ENCODE measurements around the gene RIMS4. TPM values are rescaled to one million over a fixed set of nuclear protein-coding genes. Genes with fewer than 3 reads are reported as not detected.

Gene RIMS4
- total RNA-seq, 3 donors from 2014 or later: 0.66 to 1.8 (median 0.96) TPM

DNA sequence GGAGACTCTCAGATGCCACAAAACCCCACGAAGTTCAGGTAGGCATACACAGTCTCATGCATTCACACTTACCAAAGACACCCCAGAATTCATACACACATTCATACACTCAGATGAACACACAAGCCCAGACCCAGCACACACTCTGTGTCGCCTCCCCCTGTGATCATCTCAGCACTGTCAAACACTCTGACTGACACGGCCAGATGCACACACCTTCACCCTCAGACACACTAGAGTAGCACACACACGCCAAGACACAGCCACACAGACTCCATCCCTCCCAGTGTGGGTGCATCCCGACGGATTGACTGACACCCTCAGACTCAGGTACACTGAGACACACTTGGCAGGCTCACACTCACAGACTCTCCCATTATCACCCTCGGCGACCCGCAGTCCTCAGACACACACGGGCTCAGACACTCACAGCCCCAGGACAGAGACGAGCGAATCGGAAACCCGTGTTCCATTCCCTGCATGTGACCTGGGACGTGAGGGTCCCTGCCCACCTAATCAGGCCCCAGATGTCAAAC, 872 bp upstream of the RIMS4 start:
- no peak overlapping the region for H3K4me3 ChIP-seq
- TF ChIP-seq POLR2A (IDR thresholded peaks at IDR 0.05) (no peak), POLR2AphosphoS5 (IDR thresholded peaks at IDR 0.05) (no peak)
- TF ChIP-seq, protein P1, sequence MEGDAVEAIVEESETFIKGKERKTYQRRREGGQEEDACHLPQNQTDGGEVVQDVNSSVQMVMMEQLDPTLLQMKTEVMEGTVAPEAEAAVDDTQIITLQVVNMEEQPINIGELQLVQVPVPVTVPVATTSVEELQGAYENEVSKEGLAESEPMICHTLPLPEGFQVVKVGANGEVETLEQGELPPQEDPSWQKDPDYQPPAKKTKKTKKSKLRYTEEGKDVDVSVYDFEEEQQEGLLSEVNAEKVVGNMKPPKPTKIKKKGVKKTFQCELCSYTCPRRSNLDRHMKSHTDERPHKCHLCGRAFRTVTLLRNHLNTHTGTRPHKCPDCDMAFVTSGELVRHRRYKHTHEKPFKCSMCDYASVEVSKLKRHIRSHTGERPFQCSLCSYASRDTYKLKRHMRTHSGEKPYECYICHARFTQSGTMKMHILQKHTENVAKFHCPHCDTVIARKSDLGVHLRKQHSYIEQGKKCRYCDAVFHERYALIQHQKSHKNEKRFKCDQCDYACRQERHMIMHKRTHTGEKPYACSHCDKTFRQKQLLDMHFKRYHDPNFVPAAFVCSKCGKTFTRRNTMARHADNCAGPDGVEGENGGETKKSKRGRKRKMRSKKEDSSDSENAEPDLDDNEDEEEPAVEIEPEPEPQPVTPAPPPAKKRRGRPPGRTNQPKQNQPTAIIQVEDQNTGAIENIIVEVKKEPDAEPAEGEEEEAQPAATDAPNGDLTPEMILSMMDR (IDR thresholded peaks at IDR 0.05): no peak
- H3K27me3 ChIP-seq: peaks cover 0 to 45% of the 10 kb centered on the region in 2 donors
- no peaks in the 10 kb centered on the region for H3K36me3 ChIP-seq
- peak in 1 of 2 donors; percentile 20 for DNase-seq (ENCODE audit: low spot score in 2 of 2)
- no peaks in the 10 kb centered on the region for H3K4me1 ChIP-seq
- intact Hi-C loops (cut with DNase I; ENCODE audit: low total_unique reads): no loop called here
- no peak overlapping the region for H3K27ac ChIP-seq
- H3K9me3 ChIP-seq: peaks cover 12 to 16% of the 10 kb centered on the region in 2 donors

GRCh38 chr20:44810061-44810390, 320 bp downstream of the RIMS4 start:
- Histone ChIP-seq H3K9me3 (peaks cover 12 to 16% of the 10 kb centered on the region in 2 donors), H3K4me3 (peak overlapping the region; percentile 32 to 51 (median 38)), H3K4me1 (no peaks in the 10 kb centered on the region), H3K36me3 (no peaks in the 10 kb centered on the region), H3K27me3 (peaks cover 0 to 53% of the 10 kb centered on the region in 2 donors), H3K27ac (no peak overlapping the region)
- DNase-seq (ENCODE audit: low spot score in 2 of 2): no peak
- intact Hi-C loops (cut with DNase I; ENCODE audit: low total_unique reads): no loop called here
- TF ChIP-seq POLR2AphosphoS5 (IDR thresholded peaks at IDR 0.05) (no peak), POLR2A (IDR thresholded peaks at IDR 0.05) (no peak)
- TF ChIP-seq, protein P1 (IDR thresholded peaks at IDR 0.05): no peak

GRCh38 chr20:44809380-44810060, 826 bp downstream of the RIMS4 start:
- Histone ChIP-seq H3K9me3 (peaks cover 12 to 16% of the 10 kb centered on the region in 2 donors), H3K27me3 (peaks cover 0 to 53% of the 10 kb centered on the region in 2 donors), H3K4me3 (peak overlapping the region; percentile 32 to 51 (median 38)), H3K36me3 (no peaks in the 10 kb centered on the region), H3K4me1 (no peaks in the 10 kb centered on the region), H3K27ac (no peak overlapping the region)
- intact Hi-C loops (cut with DNase I; ENCODE audit: low total_unique reads): no loop called here
- DNase-seq (ENCODE audit: low spot score in 2 of 2): peak in 1 of 2 donors; percentile 45
- TF ChIP-seq POLR2A (IDR thresholded peaks at IDR 0.05) (no peak), POLR2AphosphoS5 (IDR thresholded peaks at IDR 0.05) (no peak)
- TF ChIP-seq, protein P1 (IDR thresholded peaks at IDR 0.05): no peak

DNA sequence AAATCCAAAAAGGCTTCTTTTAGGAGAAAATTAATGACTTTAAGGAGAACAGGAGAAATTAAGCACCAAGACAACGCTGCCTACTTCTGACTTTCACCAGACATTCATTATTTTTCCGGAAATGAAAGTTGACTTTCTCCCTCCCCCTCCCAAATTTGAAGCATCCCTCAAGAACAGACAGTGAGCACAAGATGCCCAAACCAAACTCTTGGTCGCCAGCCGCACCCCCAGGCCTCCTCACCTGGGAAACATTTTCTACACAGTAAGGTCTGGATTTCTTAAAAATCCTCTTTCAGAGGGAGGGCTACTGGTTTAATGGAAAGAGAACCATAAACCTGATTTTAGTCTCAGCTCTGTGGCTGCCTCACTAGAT, 2.7 kb downstream of the RIMS4 start:
- Histone ChIP-seq H3K9me3 (peaks cover 12 to 13% of the 10 kb centered on the region in 2 donors), H3K27ac (no peak overlapping the region), H3K4me1 (no peaks in the 10 kb centered on the region), H3K36me3 (no peaks in the 10 kb centered on the region), H3K27me3 (peaks cover 0 to 53% of the 10 kb centered on the region in 2 donors), H3K4me3 (no peak overlapping the region)
- TF ChIP-seq POLR2A (IDR thresholded peaks at IDR 0.05): no peak
- TF ChIP-seq, protein P1 (IDR thresholded peaks at IDR 0.05): no peak
- no peak for TF ChIP-seq POLR2AphosphoS5 (IDR thresholded peaks at IDR 0.05)
- no peak for DNase-seq (ENCODE audit: low spot score in 2 of 2)
- intact Hi-C loops (cut with DNase I; ENCODE audit: low total_unique reads): no loop called here

GRCh38 chr20:44807051-44807683, 3.2 kb downstream of the RIMS4 start:
- H3K4me3 ChIP-seq: no peak overlapping the region
- H3K27ac ChIP-seq: no peak overlapping the region
- H3K27me3 ChIP-seq: peaks cover 0 to 53% of the 10 kb centered on the region in 2 donors
- no peaks in the 10 kb centered on the region for H3K4me1 ChIP-seq
- DNase-seq (ENCODE audit: low spot score in 2 of 2): no peak
- peaks cover 8% of the 10 kb centered on the region in 2 donors for H3K9me3 ChIP-seq
- intact Hi-C loops (cut with DNase I; ENCODE audit: low total_unique reads): no loop called here
- TF ChIP-seq, protein P1 (IDR thresholded peaks at IDR 0.05): no peak
- TF ChIP-seq POLR2A (IDR thresholded peaks at IDR 0.05) (no peak), POLR2AphosphoS5 (IDR thresholded peaks at IDR 0.05) (no peak)
- H3K36me3 ChIP-seq: no peaks in the 10 kb centered on the region
